WTC11 (cell line): ENCODE measurements around the gene SKP1. TPM values are rescaled to one million over a fixed set of nuclear protein-coding genes. Genes with fewer than 3 reads are reported as not detected.

Experiments used
- ATAC-seq: fragments of 200-7000 bp; cut with Tn5 transposase; 2 replicates; pipeline ENCODE4 v1.10.0; 2021; ENCODE audit warnings: mild to moderate bottlenecking, moderate library complexity
- CTCF ChIA-PET: fragments of 300-600 bp; sonication (Branson Sonifier 250); formaldehyde crosslinking; loops from one replicate; lab custom pipeline; 2021; ENCODE audit warnings: antibody characterized with exemption; lab: Charles Lee
- POLR2A ChIA-PET: fragments of 350-600 bp; sonication (Branson Sonifier 250); formaldehyde crosslinking; loops from one replicate; lab custom pipeline; 2021; ENCODE audit warnings: antibody characterized with exemption; lab: Charles Lee
- DNase-seq: peaks from one replicate; pipeline ENCODE4 v3.0.0; 2021; ENCODE audit warnings: low spot score
- H3K27ac Mint-ChIP-seq: 2 replicates; pipeline ENCODE4 v1.8.0; 2021; ENCODE audit warnings: mixed read lengths
- H3K27me3 Mint-ChIP-seq: 2 replicates; pipeline ENCODE4 v1.8.0; 2021; ENCODE audit warnings: low read depth, mild to moderate bottlenecking, moderate library complexity, mixed read lengths
- H3K36me3 Mint-ChIP-seq: 2 replicates; pipeline ENCODE4 v1.8.0; 2021; ENCODE audit warnings: mixed read lengths
- H3K4me1 Mint-ChIP-seq: 2 replicates; pipeline ENCODE4 v1.8.0; 2022; ENCODE audit warnings: mixed read lengths
- H3K4me3 Mint-ChIP-seq: 2 replicates; pipeline ENCODE4 v1.8.0; 2021; ENCODE audit warnings: mild to moderate bottlenecking, moderate library complexity, mixed read lengths
- H3K9me3 Mint-ChIP-seq: 2 replicates; pipeline ENCODE4 v1.8.0; 2021; ENCODE audit warnings: mixed read lengths
- E2F1 ChIP-seq: sonication (generic); formaldehyde crosslinking; IDR thresholded peaks from 2 replicates; pipeline ENCODE4 v1.8.0; 2022; ENCODE audit warnings: mild to moderate bottlenecking, missing genetic modification reagents
- EMX1 ChIP-seq: fragments of 250-450 bp; sonication (Bioruptor Pico); IDR thresholded peaks from 2 replicates; pipeline ENCODE4 v1.8.0; 2021; ENCODE audit warnings: mild to moderate bottlenecking
- FOXK1 ChIP-seq: sonication (generic); formaldehyde crosslinking; IDR thresholded peaks from 2 replicates; pipeline ENCODE4 v1.8.0; 2022; ENCODE audit warnings: mild to moderate bottlenecking, moderate library complexity, missing genetic modification reagents
- FOXP4 ChIP-seq: sonication (generic); formaldehyde crosslinking; IDR thresholded peaks from 2 replicates; pipeline ENCODE4 v1.8.0; 2022; ENCODE audit warnings: mild to moderate bottlenecking, missing genetic modification reagents
- NFE2L1 ChIP-seq: sonication (generic); formaldehyde crosslinking; IDR thresholded peaks from 2 replicates; pipeline ENCODE4 v1.8.1; 2023; ENCODE audit warnings: missing genetic modification reagents
- OVOL2 ChIP-seq: fragments of 250-450 bp; sonication (Bioruptor Pico); IDR thresholded peaks from 2 replicates; pipeline ENCODE4 v1.9.0; 2021; ENCODE audit warnings: mild to moderate bottlenecking, borderline replicate concordance
- RELA ChIP-seq: sonication (generic); formaldehyde crosslinking; IDR thresholded peaks from 2 replicates; pipeline ENCODE4 v1.8.1; 2022; ENCODE audit warnings: missing genetic modification reagents, mild to moderate bottlenecking, borderline replicate concordance
- SMAD3 ChIP-seq: sonication (generic); formaldehyde crosslinking; IDR thresholded peaks from 2 replicates; pipeline ENCODE4 v1.8.0; 2022; ENCODE audit warnings: missing genetic modification reagents, mild to moderate bottlenecking, borderline replicate concordance
- SMAD4 ChIP-seq: sonication (generic); formaldehyde crosslinking; IDR thresholded peaks from 2 replicates; pipeline ENCODE4 v1.8.0; 2022; ENCODE audit warnings: mild to moderate bottlenecking, missing genetic modification reagents
- TCF7 ChIP-seq: sonication (generic); formaldehyde crosslinking; IDR thresholded peaks from 2 replicates; pipeline ENCODE4 v1.8.0; 2022; ENCODE audit warnings: mild to moderate bottlenecking, low read depth, missing genetic modification reagents, moderate library complexity
- ZNF121 ChIP-seq: sonication (generic); formaldehyde crosslinking; IDR thresholded peaks from 2 replicates; pipeline ENCODE4 v1.8.0; 2023; ENCODE audit warnings: missing genetic modification reagents
- ZNF396 ChIP-seq: fragments of 250-450 bp; sonication (Bioruptor Pico); IDR thresholded peaks from 2 replicates; pipeline ENCODE4 v1.8.0; 2021; ENCODE audit warnings: mild to moderate bottlenecking, moderate library complexity, borderline replicate concordance
- total RNA-seq: library from RNA; stranded (reverse); gene quantifications from 3 replicates; pipeline ENCODE4 v1.2.3, GENCODE V29; 2021
- TF ChIP-seq, protein P1 (sequence below): sonication (generic); formaldehyde crosslinking; IDR thresholded peaks from 2 replicates; pipeline ENCODE4 v1.8.1; 2023; ENCODE audit warnings: mild to moderate bottlenecking, missing genetic modification reagents, moderate library complexity
- TF ChIP-seq, protein P2 (sequence below): fragments of 250-450 bp; sonication (Bioruptor Pico); IDR thresholded peaks from 2 replicates; pipeline ENCODE4 v2.1.2; 2022; ENCODE audit warnings: mild to moderate bottlenecking, moderate library complexity

Gene SKP1
- total RNA-seq, 1 experiment from 2014 or later: 285 TPM

GRCh38 chr5:134207696-134208095 lies 30.9 kb upstream of the SKP1 start (continued):
- TF ChIP-seq RELA (CRISPR knock-in tag): no peak

- Mint-ChIP-seq H3K27me3 (no peaks in the 10 kb centered on the region), H3K4me3 (no peak overlapping the region), H3K9me3 (no peaks in the 10 kb centered on the region), H3K36me3 (peaks cover 39% of the 10 kb centered on the region), H3K4me1 (peaks cover 16% of the 10 kb centered on the region), H3K27ac (peak overlapping the region; percentile 75)
- ChIA-PET CTCF (no interaction called here), POLR2A (no interaction called here)
- no peak for DNase-seq
- ATAC-seq: no peak
- 0 out of 2 replicates have a peak, but pooled peaks have one; percentile 7 for TF ChIP-seq EMX1 (CRISPR knock-in tag)
- no peak for TF ChIP-seq OVOL2
Observed at GRCh38 chr5:134206627-134207160, 29.9 kb upstream of the SKP1 start.

DNA sequence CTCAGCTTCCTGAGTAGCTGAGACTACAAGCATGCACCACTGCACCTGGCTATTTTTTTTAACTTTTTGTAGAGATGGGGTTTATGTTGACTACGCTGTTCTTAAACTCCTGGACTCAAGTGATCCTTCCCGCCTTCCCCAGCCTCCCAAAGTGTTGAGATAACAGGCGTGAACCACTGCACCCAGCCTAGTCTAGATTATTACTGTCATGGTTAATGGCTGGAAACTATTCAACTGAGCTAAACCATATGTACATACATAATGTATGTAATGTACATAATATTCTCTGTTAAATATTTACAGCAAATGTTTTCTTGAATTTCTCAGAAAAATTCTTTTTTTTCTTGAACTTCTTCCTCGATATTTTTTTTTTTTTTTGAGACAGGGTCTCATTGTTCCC lies 27.8 kb upstream of the SKP1 start:
- no peak for ATAC-seq
- POLR2A ChIA-PET: no interaction called here
- H3K4me1 Mint-ChIP-seq: peaks cover 7% of the 10 kb centered on the region

DNA sequence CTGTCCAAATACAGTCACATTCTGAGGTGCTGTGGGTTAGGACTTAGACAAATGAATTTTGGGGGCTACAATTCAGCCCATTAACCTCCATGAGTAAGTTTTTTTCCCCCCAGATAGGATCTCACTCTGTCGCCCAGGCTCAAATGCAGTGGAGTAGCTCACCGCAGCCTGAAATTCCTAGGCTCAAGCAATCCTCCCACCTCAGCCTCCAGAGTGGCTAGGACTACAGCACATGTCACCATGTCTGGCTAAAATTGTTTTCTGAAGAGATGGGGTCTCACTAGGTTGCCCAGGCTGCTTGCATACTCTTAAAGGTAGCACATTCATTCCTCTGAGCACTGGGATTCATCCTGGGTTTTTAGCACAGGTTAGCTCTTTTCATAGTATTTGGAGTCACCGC lies 26.9 kb upstream of the SKP1 start:
- DNase-seq: no peak
- POLR2A ChIA-PET: no interaction called here
- peak; percentile 80; the same call in 1 of the 2 replicates for TF ChIP-seq ZNF121 (CRISPR knock-in tag)
- no peak for TF ChIP-seq EMX1 (CRISPR knock-in tag)
- TF ChIP-seq, all 79 proteins: peak for 1
- Mint-ChIP-seq H3K27ac (no peak overlapping the region), H3K4me3 (no peak overlapping the region), H3K9me3 (no peaks in the 10 kb centered on the region), H3K4me1 (no peaks in the 10 kb centered on the region; the same call in 1 of the 2 replicates), H3K36me3 (peaks cover 69% of the 10 kb centered on the region), H3K27me3 (no peaks in the 10 kb centered on the region)
- no peak for ATAC-seq
- CTCF ChIA-PET: interaction anchor here (1.2 kb wide), 1 partner anchor 86 kb away, joined by 4 read pairs; no protein-coding TSS in a partner anchor

More for the DNA sequence above, 27.8 kb upstream of the SKP1 start:
- TF ChIP-seq FOXP4: no peak
- no peak for TF ChIP-seq ZNF396 (CRISPR knock-in tag)
- TF ChIP-seq SMAD4 (CRISPR knock-in tag): no peak
- no peak for TF ChIP-seq NFE2L1
- TF ChIP-seq, protein P1, sequence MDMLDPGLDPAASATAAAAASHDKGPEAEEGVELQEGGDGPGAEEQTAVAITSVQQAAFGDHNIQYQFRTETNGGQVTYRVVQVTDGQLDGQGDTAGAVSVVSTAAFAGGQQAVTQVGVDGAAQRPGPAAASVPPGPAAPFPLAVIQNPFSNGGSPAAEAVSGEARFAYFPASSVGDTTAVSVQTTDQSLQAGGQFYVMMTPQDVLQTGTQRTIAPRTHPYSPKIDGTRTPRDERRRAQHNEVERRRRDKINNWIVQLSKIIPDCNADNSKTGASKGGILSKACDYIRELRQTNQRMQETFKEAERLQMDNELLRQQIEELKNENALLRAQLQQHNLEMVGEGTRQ (CRISPR knock-in tag): no peak
- TF ChIP-seq SMAD3: no peak
- no peak for TF ChIP-seq E2F1 (CRISPR knock-in tag)
- no peak for TF ChIP-seq TCF7
- TF ChIP-seq, protein P2, sequence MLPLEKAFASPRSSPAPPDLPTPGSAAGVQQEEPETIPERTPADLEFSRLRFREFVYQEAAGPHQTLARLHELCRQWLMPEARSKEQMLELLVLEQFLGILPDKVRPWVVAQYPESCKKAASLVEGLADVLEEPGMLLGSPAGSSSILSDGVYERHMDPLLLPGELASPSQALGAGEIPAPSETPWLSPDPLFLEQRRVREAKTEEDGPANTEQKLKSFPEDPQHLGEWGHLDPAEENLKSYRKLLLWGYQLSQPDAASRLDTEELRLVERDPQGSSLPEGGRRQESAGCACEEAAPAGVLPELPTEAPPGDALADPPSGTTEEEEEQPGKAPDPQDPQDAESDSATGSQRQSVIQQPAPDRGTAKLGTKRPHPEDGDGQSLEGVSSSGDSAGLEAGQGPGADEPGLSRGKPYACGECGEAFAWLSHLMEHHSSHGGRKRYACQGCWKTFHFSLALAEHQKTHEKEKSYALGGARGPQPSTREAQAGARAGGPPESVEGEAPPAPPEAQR: no peak
- TF ChIP-seq FOXK1 (CRISPR knock-in tag): no peak
- CTCF ChIA-PET: interaction anchor here (1.2 kb wide), 1 partner anchor 85 kb away, joined by 4 read pairs; no protein-coding TSS in a partner anchor
- DNase-seq: no peak
- no peaks in the 10 kb centered on the region for H3K27me3 Mint-ChIP-seq
- no peaks in the 10 kb centered on the region for H3K9me3 Mint-ChIP-seq
- H3K36me3 Mint-ChIP-seq: peaks cover 60% of the 10 kb centered on the region
- H3K27ac Mint-ChIP-seq: 0 out of 2 replicates have a peak overlapping the region, but pooled peaks have one; percentile 7
- no peak overlapping the region for H3K4me3 Mint-ChIP-seq
